GM10266 (cell line): Measurements from ENCODE around the gene CD80.
A peak's percentile ranks its signal among the peaks of the same experiment; 100 is the strongest.

ENCODE experiments used
- DNase-seq: peaks from one replicate; pipeline ENCODE4 v3.0.0; 2012; ENCODE audit errors: extremely low spot score
- CTCF ChIP-seq: IDR thresholded peaks from 2 replicates; pipeline ENCODE4 v1.5.1; 2012; ENCODE audit warnings: mild to moderate bottlenecking, low read depth; ENCODE audit not compliant: control insufficient read depth, insufficient read depth; ENCODE audit errors: missing control alignments

CD80 gene

GRCh38 chr3:119562307-119562961, 3.0 kb upstream of the CD80 start:
- DNase-seq = peak; percentile 74
- no peak for TF ChIP-seq CTCF

GRCh38 chr3:119560160-119560559, 746 bp upstream of the CD80 start:
- no peak for DNase-seq
- TF ChIP-seq CTCF = no peak

- DNase-seq = no peak
- no peak for TF ChIP-seq CTCF
Observed at GRCh38 chr3:119558626-119559317, 642 bp downstream of the CD80 start.

- no peak for DNase-seq
- no peak for TF ChIP-seq CTCF
Observed at GRCh38 chr3:119557877-119558269, 1.5 kb downstream of the CD80 start.

- TF ChIP-seq CTCF = no peak
- no peak for DNase-seq
Observed at GRCh38 chr3:119557192-119557876, 2.1 kb downstream of the CD80 start.

GRCh38 chr3:119555929-119556328, 3.5 kb downstream of the CD80 start:
- TF ChIP-seq CTCF = no peak
- DNase-seq = no peak

GRCh38 chr3:119555309-119555735, 4.1 kb downstream of the CD80 start:
- no peak for TF ChIP-seq CTCF
- no peak for DNase-seq
